Measurements from ENCODE around the gene PRKCG.
"Not testable (repeated sequence)": the region's sequence is repeated elsewhere in the genome, so short reads cannot be mapped to it uniquely, and the experiment has no call there.

PRKCG gene

DNA sequence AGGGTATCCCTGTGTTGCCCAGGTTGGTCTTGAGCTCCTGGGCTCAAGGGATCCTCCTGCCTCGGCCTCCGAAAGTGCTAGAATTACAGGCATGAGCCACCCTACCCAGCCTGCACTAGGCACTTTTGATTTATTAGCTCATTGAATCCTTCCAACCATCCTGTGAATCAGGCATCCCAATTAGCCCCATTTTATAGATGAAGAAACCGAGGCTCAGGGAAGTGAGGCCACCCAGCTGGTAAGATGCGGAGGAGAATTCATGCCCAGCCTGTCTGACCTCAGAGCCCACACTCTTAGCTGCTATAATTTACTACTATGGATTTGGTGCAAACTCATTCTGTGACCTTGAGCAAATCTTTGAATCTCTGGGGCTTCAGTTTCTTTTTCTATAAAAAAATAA, 62.9 kb downstream of the PRKCG start:
- DNase-seq (ENCODE audit: low spot score): no peak

GRCh38 chr19:53945441-53945840, 63.4 kb downstream of the PRKCG start:
- no peak for DNase-seq (ENCODE audit: low spot score)

GRCh38 chr19:53945998-53946397, 64.0 kb downstream of the PRKCG start:
- DNase-seq (ENCODE audit: low spot score): no peak

- DNase-seq (ENCODE audit: low spot score): no peak
These were observed 65.6 kb downstream of the PRKCG start for GRCh38 chr19:53947624-53948023.

- DNase-seq (ENCODE audit: low spot score): not testable (repeated sequence)
These were observed 66.6 kb downstream of the PRKCG start for GRCh38 chr19:53948611-53949010.

GRCh38 chr19:53951436-53951835, 69.4 kb downstream of the PRKCG start:
- no peak for DNase-seq (ENCODE audit: low spot score)

DNA sequence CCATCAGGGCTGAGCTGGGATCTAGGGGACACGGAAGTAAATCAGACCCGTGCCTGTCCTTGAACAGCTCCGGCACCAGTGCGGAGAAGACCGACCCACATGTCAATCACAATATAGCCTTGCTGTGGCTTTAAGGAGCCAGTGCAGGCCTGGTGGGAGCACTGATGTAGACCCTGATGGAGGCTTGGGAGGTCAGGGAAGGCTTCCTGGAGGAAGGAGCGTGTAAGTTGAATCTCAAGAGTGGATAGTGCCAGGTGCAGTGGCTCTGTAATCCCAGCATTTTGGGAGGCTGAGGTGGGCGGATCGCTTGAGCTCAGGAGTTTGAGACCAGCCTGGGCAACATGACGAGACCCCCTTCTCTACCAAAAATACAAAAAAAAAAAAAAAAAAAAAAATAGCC, 70.0 kb downstream of the PRKCG start:
- DNase-seq (ENCODE audit: low spot score): no peak

GRCh38 chr19:53953383-53953782, 71.4 kb downstream of the PRKCG start:
- DNase-seq (ENCODE audit: low spot score): no peak

Measured in kidney capillary endothelial cell (primary cell).